ENCODE results near the gene ZNF619.

Gene ZNF619

DNA sequence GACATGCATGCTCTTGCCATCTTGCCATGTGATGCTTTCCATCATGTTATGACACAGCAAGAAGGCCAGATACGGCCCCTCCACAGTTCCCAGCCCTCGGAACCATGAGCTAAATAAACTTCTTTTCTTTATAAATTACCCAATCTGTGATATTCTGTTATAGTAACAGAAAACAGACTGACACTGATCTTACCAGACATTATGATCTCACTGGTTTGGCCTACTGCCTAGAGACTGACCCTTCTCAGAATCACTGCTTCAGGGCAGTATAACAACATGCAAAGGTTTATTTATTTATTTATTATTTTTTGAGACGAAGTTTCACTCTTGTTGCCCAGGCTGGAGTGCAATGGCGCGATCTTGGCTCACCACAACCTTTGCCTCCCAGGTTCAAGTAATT is 14.0 kb downstream of the ZNF619 start:
- H3K4me3 ChIP-seq (replicated peaks; ENCODE audit: low read depth, low read length) = no peak overlapping the region
- no peak for TF ChIP-seq CTCF (IDR thresholded peaks at IDR 0.05; ENCODE audit: low read depth, low read length, missing control alignments)
- no peak for DNase-seq (ENCODE audit: extremely low read depth, low read depth)

DNA sequence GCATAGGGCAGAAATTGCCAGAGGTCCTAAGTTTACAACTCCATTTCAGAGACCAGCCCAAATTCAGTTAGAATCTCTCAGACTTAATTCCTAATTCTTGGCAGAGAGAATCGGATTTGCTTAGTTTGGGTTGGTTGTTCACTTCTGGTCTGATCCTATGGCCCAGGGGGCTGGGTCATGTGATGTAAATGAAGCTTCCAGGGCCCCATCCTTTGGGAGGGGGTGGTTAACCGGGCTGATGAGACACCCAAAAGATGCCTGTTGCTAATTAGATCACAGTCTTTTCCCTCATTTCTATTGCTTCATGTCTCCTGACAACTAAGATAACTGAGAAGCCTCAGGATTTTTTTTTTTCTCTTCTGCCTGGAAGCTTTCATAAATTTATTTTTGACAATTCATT is 17.8 kb downstream of the ZNF619 start:
- TF ChIP-seq CTCF (IDR thresholded peaks at IDR 0.05; ENCODE audit: low read depth, low read length, missing control alignments) = no peak
- no peak overlapping the region for H3K4me3 ChIP-seq (replicated peaks; ENCODE audit: low read depth, low read length)
- DNase-seq (ENCODE audit: extremely low read depth, low read depth) = no peak

DNA sequence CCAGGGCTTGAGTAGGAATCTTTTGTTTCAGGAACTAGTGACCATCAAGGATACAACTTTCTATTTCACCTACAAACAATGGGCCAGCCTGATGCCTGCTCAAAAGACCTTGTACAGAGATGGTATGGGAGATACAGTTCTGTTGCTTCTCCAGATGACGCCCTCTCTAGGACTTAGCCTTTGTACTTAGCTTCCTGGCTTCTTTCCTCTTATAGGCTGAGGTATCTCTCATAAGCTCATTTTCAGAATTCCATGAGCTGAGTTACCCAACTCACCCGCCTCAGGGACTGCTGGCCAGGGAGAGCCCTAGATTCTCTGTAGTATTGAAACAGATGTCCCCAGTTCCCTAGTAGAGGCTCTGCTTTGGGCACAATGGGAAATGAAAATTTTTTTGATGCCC is 20.4 kb downstream of the ZNF619 start:
- no peak for TF ChIP-seq CTCF (IDR thresholded peaks at IDR 0.05; ENCODE audit: low read depth, low read length, missing control alignments)
- no peak overlapping the region for H3K4me3 ChIP-seq (replicated peaks; ENCODE audit: low read depth, low read length)
- no peak for DNase-seq (ENCODE audit: extremely low read depth, low read depth)

DNA sequence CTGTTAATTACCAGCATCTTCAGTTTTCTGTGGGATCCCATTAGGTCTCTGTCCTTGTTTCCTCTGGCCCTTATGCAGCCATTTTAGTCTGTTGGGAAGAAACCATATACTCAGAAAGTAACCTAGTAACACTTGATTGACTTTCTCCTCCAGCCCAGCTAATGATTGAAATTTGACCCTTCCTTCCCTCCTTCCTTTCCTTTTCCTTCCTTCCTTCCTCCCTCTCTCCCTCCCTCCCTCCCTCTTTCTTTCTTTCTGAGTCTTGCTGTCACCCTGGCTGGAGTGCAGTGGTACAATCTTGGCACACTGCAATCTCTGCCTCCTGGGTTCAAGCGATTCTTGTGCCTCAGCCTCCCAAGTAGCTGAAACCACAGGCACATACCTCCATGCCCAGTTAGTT is 23.0 kb downstream of the ZNF619 start:
- no peak for DNase-seq (ENCODE audit: extremely low read depth, low read depth)
- no peak overlapping the region for H3K4me3 ChIP-seq (replicated peaks; ENCODE audit: low read depth, low read length)
- TF ChIP-seq CTCF (IDR thresholded peaks at IDR 0.05; ENCODE audit: low read depth, low read length, missing control alignments) = no peak

DNA sequence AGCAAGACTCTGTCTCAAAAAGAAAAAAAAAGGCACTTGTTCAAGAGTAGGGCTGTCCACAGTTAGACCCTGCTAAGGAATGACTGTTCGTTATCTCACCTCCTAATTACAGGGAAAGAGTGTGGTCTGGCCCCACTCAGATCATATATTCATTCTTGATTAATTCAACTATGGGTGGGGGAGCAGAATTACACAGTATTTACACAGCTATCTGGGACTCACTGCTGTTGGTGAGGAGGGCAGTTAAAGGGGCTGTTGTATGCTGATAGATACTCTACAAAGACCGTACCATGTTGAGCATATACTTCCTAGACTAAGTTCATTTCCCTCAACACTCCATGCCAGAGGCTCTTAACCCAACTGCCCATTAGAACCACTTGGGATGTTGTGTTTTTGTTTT is 25.1 kb downstream of the ZNF619 start:
- H3K4me3 ChIP-seq (replicated peaks; ENCODE audit: low read depth, low read length) = no peak overlapping the region
- DNase-seq (ENCODE audit: extremely low read depth, low read depth) = no peak
- TF ChIP-seq CTCF (IDR thresholded peaks at IDR 0.05; ENCODE audit: low read depth, low read length, missing control alignments) = no peak

DNA sequence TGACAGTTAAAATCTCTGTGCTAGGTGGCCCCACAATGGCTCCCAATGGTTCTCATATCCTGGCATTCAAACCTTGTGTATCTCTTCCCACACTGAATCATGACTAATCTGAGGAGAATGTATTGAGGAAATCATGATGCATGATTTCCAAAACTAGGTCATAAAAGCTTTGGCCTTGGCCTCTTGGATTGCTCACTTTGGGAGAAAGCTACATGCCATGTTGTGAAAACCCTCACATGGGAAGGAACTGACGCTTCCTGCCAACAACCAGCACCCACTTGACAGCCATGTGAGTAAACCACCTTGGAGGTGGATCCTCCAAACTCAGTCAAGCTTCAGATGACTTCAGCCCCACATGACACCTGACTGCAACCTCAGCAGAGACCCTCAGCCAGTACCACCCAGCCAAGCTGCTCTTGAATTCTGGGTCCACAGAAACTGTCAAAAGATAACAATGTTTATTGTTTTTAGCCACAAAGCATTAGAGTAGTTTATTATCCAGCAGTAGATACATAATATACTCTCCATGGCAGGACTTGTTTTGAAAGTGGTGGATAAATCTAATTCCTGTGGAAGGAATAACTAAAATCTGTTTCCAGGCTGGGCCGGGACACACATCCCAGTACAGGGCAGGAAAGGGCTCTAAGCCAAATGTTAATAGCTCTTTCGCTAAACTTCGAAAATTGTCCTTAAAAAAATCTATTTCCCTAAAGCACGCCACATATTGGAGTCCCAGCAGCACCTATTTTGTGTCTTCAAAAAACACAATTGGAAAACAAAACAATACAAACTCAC is 27.9 kb downstream of the ZNF619 start:
- DNase-seq (ENCODE audit: extremely low read depth, low read depth) = peak; percentile 70
- H3K4me3 ChIP-seq (replicated peaks; ENCODE audit: low read depth, low read length) = no peak overlapping the region
- TF ChIP-seq CTCF (IDR thresholded peaks at IDR 0.05; ENCODE audit: low read depth, low read length, missing control alignments) = no peak
